HG02973 (cell line): ENCODE results near the gene MYO1D.
"Not testable (repeated sequence)": the region's sequence is repeated elsewhere in the genome, so short reads cannot be mapped to it uniquely, and the experiment has no call there.

Source experiments
- ATAC-seq: cut with Tn5 transposase; IDR thresholded peaks from one replicate; pipeline ENCODE4 v1.9.1; 2021; ENCODE audit warnings: moderate library complexity; ENCODE audit not compliant: unreplicated experiment

Gene MYO1D

DNA sequence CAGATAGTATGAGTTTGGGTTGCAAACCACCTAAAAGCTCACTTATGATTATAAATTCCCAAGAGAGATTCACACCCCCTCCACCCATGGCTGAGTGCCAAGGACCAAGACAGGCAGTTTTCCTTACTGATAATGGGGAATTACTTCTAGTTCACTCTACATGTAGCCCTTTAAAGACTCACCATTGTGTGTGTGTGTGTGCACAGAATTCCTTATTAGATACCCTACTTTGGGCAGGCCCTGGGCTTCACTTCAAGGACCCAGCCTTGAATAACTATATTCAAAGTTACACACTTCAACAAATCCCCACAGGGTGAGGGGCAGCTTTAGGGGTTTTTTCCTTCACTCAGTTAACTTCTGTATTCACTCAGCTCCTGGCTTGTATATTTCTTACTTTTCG, 143.5 kb downstream of the MYO1D start:
- no peak for ATAC-seq

DNA sequence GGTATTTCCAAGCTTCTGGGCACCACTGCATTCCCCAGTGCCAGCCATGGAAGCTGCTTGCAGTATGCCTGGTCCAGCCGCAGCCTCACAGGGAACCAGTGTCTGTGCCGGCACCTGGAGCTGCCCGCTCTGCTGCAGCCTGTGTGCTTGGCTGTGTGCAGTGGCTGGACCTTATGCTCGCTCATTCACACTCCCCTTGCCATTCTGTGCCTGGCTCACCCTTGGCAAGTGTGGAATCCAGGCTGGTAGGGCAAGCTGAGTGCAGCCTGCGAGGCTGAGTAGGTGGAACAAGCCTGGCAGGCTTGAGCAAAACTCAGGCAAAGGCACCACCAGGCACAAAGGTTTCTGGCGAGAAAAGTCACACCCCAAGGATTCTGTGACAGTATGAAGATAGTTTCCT, 144.0 kb downstream of the MYO1D start:
- no peak for ATAC-seq

DNA sequence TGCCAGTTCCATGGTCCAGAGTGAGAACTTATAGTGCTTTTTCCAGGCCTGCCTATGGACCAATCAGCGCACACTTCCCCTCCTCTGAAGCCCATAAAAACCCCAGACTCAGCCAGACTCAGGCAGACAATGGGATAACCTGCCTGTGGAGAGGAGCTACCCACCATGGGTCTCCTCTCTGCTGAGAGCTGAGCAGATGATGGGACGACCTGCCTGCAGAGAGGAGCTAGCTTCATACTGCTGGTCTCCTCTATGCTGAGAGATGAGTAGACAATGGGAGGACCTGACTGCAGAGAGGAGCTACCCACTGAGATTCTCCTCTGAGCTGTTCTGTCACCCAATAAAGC, 144.7 kb downstream of the MYO1D start:
- ATAC-seq, result no peak

DNA sequence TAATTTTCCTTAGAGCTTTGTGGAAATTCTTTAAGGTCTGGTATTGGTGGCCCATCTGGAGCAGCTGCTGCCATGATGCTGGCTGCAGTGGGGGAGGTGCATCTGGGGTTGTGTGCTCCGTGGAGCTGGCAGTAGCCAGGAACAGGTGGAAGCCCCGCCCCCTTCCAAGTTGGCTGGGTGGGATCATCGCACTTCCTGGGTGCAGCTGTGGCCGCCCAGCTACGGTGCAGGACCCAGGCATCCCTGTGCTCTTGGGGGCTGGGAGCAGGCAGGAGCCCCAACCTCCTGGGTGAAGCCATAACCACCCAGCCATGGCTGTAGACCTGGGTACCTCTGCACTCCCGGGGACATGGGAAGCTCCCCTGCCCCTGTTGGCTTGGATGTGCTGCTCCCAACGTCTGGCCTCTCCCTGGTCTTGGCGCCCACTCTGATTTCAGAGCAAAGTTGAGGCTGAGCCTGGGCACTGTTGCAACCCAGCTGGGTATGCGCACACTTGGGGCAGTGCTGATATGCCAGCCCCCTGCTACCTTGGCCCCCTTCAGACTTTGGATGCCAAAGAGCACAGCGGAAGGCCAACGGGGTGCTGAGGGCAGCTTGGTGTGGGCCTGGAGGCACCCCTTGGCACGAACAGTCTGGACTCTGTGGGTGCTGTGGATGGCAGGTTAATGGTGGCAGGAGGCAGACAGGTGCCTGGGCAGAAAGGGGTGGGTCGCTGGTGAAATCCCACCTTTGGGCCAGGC, 145.2 kb downstream of the MYO1D start:
- no peak for ATAC-seq

DNA sequence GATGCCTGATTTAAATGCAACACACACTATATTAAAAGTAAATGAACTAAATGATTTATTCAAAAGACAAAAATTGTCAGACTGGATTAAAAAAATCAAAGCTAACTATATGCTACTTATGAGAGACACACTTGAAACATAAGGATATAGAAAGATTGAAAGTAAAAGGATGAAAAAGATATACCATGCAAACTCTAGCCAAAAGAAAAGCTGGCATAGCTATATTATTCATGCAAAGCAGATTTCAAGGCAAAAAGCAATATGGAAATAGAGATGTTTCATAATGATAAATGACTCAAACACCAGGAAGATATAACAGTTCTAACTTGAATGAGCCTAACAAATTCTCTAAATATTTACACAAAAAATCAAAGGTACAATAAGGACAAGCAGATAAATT, 149.2 kb downstream of the MYO1D start:
- no peak for ATAC-seq

DNA sequence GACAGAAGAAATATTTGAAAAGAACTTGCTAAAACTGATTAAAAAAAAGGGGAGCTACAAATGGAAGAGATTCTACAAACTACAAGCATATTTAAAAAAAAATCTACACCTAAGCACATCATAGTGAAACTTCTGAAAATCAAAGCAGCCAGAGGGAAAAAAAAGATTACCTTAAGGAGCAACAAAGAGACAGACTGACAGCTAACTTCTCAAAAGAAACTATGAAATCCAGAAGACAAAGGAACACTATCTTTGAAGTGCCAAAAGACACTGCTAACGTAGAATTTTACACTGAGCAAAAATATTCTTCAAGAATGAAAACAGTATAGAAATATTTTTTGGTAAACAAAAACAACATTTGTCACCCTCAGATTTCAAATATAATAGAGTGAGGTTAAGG, 151.2 kb downstream of the MYO1D start:
- ATAC-seq, result no peak

DNA sequence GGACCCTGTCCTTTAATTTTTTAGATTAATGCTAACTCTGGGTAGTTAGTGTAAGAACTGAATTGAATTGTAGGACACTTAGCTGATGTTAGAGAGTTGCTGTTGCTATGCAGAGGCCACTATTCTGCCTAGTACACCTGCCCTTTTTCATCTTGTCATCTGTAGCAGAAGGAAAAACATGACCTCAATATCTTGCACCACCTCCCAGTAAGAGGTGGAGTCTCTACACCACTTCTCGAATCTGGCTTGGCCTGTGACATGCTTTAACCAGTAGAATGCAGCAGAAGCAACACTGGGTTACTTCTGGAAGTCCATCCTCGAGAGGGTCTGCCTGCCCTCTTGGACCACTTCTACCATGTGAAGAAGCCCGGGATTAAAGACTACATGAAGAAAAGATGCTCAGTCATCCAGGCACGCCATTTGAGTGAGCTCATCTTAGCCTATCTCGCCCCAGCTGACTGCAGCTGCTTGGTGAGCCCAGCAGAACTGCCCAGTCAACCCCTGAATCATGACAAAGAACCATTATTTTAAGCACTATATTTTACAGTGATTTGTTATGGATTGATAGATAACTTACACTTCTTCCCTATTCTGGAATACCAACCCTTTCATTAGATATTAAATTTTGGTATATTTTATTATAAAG, 153.5 kb downstream of the MYO1D start:
- ATAC-seq, result no peak

DNA sequence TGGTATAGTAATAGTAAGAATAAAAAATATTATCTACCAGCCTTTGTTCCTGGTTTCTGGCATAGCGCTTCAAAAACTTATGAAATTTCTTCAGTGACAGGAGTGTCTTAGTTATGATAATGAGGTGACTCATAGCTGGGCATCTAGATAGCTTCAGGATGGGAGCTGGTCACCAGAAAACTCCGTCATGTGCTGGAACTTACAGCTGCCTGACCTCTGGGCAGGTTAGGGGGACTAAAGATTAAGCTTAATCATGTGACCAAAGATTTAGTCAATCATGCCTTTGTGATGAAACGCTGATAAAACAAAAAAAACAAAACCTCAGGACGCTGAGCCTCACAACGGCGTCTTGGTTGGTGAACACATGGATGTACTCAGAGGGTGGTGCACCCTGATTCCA, 154.2 kb downstream of the MYO1D start:
- no peak for ATAC-seq

DNA sequence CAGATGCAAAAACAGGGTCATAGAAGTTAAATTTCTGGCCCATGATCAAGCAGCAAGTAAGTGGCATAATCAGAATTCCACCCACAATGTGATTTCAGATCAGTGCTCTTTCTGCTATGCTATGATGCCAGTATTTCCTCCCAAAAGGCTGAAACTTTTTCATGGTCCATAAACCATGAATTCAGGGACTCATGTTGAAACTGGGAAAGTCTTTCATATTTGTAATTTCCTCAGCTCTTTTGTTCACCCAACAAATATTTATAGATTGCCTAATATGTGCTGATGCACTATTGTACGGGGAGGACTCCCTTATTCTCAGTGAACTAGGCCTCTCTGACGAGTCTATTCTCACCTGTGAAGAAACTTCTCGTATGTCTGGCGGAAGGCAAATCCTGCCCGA, 156.3 kb downstream of the MYO1D start:
- no peak for ATAC-seq

DNA sequence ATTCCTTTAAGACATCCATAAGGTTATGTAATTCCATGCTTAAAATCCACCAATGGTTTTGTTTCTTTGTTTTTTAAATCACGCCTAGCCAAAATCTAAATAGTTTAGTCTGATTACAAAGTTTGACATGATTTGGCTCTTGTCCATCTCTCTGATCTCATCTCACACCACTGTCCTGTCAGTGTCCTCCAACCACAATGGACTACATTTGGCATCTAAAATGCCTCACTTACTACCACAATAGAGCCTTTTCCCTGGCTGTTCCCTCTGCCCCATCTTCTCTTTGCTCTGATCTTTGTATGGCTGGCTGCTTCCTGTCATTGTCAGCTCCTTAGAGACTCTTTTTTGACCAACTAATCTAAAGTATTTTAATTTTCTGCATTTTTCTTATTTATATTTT, 157.2 kb downstream of the MYO1D start:
- ATAC-seq, result no peak

DNA sequence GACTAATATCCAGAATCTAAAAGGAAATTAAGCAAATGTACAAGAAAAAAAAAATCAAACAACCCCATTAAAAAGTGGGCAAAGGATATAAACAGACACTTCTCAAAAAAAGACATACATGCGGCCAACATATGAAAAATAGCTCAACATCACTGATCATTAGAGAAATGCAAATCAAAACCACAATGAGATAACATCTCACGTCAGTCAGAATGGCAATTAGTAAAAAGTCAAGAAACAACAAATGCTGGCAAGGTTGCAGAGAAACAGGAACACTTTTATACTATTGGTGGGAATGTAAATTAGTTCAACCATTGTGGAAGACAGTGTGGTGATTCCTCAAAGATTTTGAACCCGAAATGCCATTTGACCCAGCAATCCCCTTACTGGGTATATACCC, 162.0 kb downstream of the MYO1D start:
- not testable (repeated sequence) for ATAC-seq

DNA sequence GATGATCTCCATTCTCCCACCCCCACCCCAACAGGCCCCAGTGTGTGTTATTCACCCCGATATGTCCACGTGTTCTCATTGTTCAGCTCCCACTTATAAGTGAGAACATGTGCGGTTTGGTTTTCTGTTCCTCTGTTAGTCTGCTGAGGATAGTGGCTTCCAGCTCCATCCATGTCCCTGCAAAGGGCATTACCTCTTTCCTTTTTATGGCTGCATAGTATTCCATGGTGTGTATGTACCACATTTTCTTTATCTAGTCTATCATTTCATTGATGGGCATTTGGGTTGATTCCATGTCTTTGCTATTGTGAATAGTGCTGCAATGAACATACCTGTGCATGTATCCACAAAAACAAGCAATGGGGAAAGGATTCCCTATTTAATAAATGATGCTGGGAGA, 162.7 kb downstream of the MYO1D start:
- not testable (repeated sequence) for ATAC-seq

DNA sequence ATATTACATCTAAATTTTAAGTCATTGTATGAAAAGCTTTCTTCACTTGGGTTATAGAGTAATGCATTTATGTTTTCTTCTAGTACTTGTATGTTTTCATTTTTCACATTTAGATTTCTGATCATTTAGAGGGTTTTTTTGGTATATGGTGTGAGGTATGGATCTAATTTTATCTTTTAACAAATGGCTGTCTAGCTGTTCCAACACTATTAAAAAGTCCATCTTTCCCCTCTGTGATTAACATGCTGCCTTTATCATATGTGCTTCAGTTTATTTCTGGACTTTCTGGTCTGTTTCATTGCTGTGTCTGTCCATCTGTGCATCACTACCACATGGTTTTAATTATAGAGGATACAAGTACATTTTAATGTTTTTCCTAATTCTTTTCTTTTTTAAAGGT, 163.8 kb downstream of the MYO1D start:
- ATAC-seq, result no peak

DNA sequence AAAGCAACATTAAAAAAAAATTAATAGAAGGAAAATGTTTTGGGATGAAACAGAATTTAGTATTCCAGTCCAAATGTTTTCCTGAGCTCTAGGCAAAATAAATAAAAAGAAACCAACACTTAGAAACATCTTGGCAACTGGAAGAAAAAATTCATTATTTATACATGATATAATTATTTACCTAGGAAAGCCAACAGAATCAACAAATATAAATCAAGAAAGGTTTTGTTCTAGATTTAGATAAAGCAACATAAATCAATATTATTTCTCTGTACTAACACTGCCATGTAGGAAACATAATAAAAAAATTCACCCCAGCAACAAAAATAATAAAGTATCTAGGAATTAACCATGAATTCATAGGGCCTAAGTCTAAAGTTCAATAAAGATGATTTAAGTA, 167.4 kb downstream of the MYO1D start:
- ATAC-seq, result no peak

DNA sequence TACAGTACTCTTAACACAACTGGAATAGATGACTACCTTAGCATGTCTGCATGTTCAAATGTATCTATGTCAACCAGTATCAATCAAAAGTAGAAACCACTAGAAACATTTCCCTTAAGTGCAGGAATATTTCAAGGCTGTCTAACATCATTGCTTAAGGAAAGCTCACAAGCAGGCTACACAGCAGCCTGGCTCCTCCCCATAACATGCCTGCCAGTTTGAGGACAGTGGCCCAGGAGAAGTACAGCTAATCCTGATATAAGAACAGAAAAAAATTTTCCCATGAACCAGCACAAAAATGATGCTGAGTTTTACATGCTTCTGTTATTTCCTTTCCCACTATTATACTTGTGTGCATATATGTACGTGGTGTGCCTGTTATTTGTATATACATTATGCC, 175.1 kb downstream of the MYO1D start:
- no peak for ATAC-seq

DNA sequence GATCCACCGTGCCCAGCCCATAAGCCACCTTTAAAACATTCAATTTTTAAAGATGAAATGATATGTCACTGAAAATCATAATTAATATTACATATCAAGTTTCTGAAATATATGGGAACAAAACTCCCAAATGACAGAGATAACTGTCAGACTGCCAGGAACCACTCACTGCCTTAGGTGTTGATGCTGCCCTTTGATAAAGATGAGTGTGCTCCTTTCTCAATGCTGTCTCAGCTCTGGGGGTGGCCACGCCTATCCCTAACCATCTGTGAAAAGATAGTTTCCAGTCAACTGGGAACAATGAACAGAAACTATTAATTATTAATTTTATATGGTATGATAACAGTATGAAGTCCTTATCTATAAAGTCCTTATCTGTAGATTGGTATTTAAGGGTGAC, 177.7 kb downstream of the MYO1D start:
- no peak for ATAC-seq

DNA sequence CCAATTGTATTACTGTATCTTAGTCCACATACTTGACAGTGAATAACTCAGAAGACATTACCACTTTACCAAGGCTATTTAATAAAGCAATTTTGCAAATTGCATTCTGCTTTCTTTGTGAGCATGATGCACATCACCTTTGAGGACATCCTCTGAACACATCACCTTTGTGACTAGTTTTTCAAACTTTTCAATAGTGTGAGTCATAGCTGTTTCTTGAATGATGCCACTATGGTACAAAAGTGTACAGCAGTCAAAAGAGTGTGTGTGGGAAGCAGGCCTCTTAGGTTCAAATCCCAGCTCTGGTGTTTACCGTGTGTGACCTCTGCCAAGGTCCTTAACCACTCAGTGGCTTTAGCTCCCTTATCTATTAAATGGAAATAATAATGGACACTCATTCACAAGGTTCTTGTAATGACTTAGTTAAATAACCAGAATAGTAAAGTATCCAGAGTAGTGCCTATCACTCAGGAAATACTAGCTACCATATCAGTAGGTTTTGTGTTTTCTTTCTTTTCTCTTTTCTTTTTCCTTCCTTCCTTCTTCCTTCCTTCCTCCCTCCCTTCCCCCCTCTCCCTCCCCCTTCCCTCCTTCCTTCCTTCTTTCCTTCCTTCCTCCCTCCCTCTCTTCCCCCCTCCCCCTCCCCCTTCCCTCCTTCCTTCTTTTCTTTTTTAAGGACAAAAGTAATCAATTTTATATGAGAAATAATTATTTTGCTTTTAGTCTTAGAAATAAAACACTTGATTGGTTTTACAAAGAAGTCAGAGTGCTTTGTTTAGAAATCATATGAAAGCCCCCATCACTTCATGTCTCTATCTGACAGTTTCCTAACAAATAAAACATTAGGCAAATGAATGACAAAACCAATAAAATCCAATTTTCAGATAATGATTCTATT, 178.9 kb downstream of the MYO1D start:
- ATAC-seq, result no peak

DNA sequence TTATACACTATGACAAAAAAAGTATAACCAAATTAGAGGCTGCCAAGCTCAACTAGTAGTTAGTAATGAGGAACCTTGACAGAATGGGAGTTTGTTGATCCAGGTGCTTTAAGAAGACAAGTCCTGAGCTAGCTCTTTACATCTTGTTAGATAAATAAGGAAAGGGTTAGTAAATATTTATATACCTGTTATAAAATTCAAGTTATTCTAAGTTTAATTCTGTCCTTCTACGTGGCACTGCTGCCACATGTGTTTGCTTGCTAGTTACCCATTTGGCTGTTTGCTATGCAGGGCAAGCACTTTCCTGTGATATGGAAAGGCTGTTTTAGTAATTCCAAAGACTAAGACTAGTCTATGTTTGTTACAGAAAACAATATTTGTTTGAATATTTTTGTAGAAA, 180.5 kb downstream of the MYO1D start:
- ATAC-seq, result no peak

DNA sequence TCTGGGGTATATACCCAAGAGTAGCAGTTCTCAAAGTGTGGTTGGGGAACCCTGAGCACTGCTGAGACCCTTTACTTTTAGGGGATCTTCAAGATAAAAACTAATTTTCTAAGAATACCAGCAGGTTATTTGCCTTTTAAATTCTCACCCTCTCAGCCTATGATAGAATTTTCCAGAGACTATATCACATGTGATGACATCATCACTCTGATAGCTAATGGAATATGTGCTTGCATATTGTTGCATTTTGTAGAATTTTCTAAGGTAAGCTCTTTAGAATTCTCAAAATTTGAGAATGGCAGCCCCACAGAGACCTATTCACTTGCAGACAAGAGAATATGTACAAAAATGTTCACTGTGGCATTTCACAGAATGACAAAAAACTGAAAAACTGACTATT, 181.1 kb downstream of the MYO1D start:
- no peak for ATAC-seq

DNA sequence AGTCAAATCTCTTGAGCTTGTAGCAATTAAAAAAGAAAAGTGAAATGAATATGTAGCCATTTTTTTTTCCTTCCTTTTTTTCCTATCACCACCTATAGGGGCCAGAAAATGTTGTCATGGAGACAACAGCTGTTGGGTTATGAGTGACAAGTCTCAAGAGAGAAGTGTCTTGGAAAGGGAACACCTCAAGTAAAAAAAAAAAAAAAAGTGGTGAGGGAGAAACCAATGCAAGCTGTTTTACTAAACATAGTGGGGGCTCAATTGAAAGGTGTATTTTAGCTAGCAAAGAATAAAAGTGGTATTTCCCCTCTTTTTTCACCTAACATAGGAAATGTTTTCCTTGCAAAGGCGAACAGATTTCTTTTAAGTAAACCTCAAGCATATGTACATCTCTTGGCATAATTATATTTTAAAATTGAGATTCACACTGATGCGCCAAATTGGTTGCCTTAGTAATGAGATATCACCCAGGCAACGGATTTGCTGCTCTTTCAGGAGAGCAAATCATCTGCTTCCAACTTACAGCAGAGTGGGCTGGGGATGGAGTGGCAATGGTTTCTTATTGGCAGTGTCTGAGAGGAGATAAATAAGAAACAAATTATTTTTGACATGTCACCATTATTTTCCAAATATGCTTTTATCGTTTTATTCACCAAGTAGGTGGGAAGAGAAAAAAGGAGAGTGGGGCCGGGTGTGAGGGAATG, 183.6 kb downstream of the MYO1D start:
- ATAC-seq, result no peak

DNA sequence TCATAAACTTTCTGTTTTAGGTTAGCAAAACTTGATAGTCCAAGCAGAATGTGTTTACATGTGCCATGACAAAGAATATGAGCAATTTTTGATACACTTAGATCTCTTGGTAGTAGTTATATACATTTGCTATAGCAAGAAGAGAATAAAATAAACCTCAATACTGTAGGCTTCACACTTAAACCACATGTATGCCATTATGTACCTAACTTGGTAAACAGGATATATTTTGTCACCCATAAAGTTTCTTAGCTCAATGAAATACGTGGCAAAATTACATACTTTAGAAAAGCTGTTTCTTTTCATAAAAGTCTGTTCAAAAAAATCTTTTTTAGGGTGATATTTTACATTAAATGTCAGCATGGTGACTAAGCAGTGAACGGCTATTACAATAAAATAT, 184.7 kb downstream of the MYO1D start:
- no peak for ATAC-seq
